GM23248 (cell line): ENCODE results near the gene ZCCHC4.

Experiments used
- EZH2 ChIP-seq: fragments of 200-600 bp; sonication (generic); IDR thresholded peaks from 2 replicates; pipeline ENCODE4 v1.6.1; 2018; ENCODE audit warnings: antibody characterized with exemption, mild to moderate bottlenecking; ENCODE audit not compliant: insufficient read depth, poor library complexity, severe bottlenecking
- EZH2phosphoT487 ChIP-seq: fragments of 200-600 bp; sonication (generic); IDR thresholded peaks from 2 replicates; pipeline ENCODE4 v1.6.1; 2018; ENCODE audit warnings: antibody characterized with exemption, moderate library complexity, mild to moderate bottlenecking, low read depth; ENCODE audit not compliant: insufficient read depth

- no peak for TF ChIP-seq EZH2phosphoT487
- no peak for TF ChIP-seq EZH2
Measured at GRCh38 chr4:25361253-25361652, 48.7 kb downstream of the ZCCHC4 start.
